Measurements from ENCODE around the gene MAP3K7CL.
"Not testable (repeated sequence)": the region's sequence is repeated elsewhere in the genome, so short reads cannot be mapped to it uniquely, and the experiment has no call there.

Gene MAP3K7CL

GRCh38 chr21:29166853-29167252 lies 36.4 kb downstream of the MAP3K7CL start:
- no peak for TF ChIP-seq CTCF (IDR thresholded peaks at IDR 0.05; ENCODE audit: low read depth, low read length)

GRCh38 chr21:29167481-29167880 lies 37.0 kb downstream of the MAP3K7CL start:
- not testable (repeated sequence) for DNase-seq; H3K4me1 ChIP-seq; H3K4me3 ChIP-seq (ENCODE audit: low read depth, low read length); H3K36me3 ChIP-seq; H3K9me3 ChIP-seq
- peaks cover 21% of the 10 kb centered on the region for H3K27me3 ChIP-seq

More at GRCh38 chr21:29166853-29167252, 36.4 kb downstream of the MAP3K7CL start:
- H3K36me3 ChIP-seq: no peaks in the 10 kb centered on the region
- no peak overlapping the region for H3K4me3 ChIP-seq (ENCODE audit: low read depth, low read length)
- DNase-seq: no peak
- H3K4me1 ChIP-seq: no peaks in the 10 kb centered on the region
- no peaks in the 10 kb centered on the region for H3K9me3 ChIP-seq
- H3K27me3 ChIP-seq: peaks cover 21% of the 10 kb centered on the region

GRCh38 chr21:29168891-29169315 lies 38.5 kb downstream of the MAP3K7CL start:
- Histone ChIP-seq H3K4me1 (no peaks in the 10 kb centered on the region), H3K27me3 (peaks cover 21% of the 10 kb centered on the region), H3K36me3 (no peaks in the 10 kb centered on the region), H3K4me3 (ENCODE audit: low read depth, low read length) (no peak overlapping the region), H3K9me3 (no peaks in the 10 kb centered on the region)
- no peak for TF ChIP-seq CTCF (IDR thresholded peaks at IDR 0.05; ENCODE audit: low read depth, low read length)
- DNase-seq: no peak

- peaks cover 19% of the 10 kb centered on the region for H3K27me3 ChIP-seq
- no peak for DNase-seq
- no peak overlapping the region for H3K4me3 ChIP-seq (ENCODE audit: low read depth, low read length)
- no peaks in the 10 kb centered on the region for H3K4me1 ChIP-seq
- H3K9me3 ChIP-seq: no peaks in the 10 kb centered on the region
- no peak for TF ChIP-seq CTCF (IDR thresholded peaks at IDR 0.05; ENCODE audit: low read depth, low read length)
- H3K36me3 ChIP-seq: no peaks in the 10 kb centered on the region
These were observed 40.5 kb downstream of the MAP3K7CL start for GRCh38 chr21:29170944-29171343.

GRCh38 chr21:29172282-29172681 lies 41.8 kb downstream of the MAP3K7CL start:
- Histone ChIP-seq H3K9me3 (no peaks in the 10 kb centered on the region), H3K4me3 (ENCODE audit: low read depth, low read length) (no peak overlapping the region), H3K4me1 (no peaks in the 10 kb centered on the region), H3K27me3 (peaks cover 19% of the 10 kb centered on the region), H3K36me3 (no peaks in the 10 kb centered on the region)
- DNase-seq: no peak
- no peak for TF ChIP-seq CTCF (IDR thresholded peaks at IDR 0.05; ENCODE audit: low read depth, low read length)

- no peak for TF ChIP-seq CTCF (IDR thresholded peaks at IDR 0.05; ENCODE audit: low read depth, low read length)
- no peak for DNase-seq
These were observed 44.2 kb downstream of the MAP3K7CL start for GRCh38 chr21:29174607-29175013.

More at GRCh38 chr21:29174607-29175013, 44.2 kb downstream of the MAP3K7CL start:
- Histone ChIP-seq H3K4me3 (ENCODE audit: low read depth, low read length) (no peak overlapping the region), H3K4me1 (no peaks in the 10 kb centered on the region), H3K36me3 (no peaks in the 10 kb centered on the region), H3K27me3 (peaks cover 4% of the 10 kb centered on the region), H3K9me3 (no peaks in the 10 kb centered on the region)

All from BE2C (cell line).